HPDE6-E6E7 (cell line): Measurements from ENCODE around the gene LRRC10B.

ENCODE experiments used
- DNase-seq: peaks from one replicate; pipeline ENCODE4 v3.0.0; 2011; ENCODE audit warnings: missing footprints; ENCODE audit errors: extremely low spot score

Gene LRRC10B

DNA sequence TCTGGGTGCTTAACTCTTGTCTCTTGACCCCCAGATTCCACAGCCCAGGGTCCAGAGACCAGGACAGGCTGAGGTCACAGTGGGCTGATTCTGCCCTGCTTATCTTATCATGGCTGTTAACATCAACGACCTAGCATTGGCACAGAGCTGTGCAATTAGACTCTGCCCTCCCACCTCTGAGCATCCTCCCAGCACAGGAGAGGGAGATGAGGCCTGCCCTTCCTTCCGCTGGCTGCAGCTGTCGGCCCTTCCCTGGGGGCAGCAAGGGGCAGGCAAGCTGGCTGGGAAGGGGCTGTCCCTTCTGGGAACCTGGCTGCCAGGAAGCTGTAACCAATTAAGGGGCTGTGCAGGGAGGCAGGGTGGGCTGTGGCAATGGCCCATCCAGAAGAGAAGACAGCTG lies 22.5 kb downstream of the LRRC10B start:
- DNase-seq, result no peak

DNA sequence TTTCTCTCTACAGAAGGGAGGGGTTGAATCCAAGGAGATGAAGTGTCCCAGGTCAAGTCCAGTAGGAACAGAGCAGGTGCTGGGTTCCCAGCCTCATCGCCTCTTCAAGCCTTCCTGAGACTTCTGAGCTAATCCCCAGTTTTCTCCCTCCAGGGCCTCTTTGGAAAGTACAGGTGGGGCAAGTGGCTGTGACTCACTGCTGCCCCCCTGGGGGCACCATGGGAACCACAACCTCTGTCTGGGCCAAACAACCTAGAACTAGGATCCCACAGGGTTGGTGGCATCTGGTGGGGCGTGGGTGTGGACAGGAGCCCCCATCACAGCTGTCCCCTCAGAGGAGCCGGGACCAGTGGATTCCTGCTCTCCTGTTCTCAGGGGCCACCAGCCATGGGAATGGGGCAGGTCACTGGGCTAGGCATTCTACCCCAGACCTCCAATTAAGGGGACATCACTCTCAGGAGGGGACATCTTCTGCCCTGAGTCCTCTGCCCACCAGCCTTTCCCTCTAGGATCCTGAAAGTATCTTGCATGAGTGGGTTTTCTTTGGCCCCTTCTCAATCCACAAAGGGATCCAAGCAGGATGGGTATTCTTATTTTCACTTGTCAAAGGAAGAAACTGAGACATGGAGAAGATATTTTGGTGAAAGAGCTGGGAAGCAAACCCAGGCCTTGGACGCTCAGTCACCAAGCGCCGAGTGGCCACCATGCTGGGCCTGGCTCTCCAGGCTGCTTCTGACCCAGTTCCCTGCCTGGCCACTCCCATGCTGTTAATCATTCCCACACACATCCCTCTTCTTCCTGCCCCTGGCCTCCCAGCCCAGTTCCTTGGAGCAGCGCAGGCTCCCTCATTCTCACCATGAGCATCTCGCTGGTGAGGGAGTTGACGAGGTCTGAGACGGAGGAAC lies 23.8 kb downstream of the LRRC10B start:
- DNase-seq, result peak; percentile 65

DNA sequence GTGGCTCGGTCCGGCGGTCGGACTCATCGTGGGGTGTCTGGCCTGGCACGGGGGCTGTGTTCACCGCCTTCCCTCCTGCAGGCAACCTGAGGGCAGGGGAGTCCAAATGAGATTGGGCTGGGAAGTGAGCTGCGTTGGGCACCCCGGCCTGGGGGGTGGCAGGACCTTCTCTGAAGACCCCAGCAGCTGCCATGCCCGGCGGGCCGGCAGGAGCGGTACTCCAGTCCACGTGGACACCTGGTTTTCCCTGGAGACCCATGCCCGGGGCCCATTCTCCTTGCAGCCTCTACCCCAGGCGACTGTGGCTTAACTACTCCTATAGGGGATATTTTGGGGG lies 24.5 kb downstream of the LRRC10B start:
- no peak for DNase-seq

DNA sequence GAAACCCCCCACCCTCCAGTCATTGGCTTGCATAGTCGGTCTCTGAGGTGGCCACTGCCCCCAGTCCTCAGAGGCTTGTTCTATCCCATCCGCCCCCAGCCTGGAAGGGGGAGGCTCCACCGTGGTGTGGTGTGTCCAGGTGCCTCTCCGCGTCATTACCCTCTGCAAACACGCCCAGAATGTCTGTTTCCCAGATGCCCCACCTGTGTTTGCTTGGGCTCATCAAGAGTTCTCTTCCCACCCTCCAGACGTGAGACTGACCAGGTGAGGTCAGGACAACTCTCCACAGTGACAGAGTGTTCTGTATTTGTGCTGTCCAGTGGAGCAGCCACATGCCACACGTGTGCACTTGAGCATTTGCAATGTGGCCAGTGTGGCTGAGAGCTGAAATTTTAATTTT lies 24.9 kb downstream of the LRRC10B start:
- no peak for DNase-seq

DNA sequence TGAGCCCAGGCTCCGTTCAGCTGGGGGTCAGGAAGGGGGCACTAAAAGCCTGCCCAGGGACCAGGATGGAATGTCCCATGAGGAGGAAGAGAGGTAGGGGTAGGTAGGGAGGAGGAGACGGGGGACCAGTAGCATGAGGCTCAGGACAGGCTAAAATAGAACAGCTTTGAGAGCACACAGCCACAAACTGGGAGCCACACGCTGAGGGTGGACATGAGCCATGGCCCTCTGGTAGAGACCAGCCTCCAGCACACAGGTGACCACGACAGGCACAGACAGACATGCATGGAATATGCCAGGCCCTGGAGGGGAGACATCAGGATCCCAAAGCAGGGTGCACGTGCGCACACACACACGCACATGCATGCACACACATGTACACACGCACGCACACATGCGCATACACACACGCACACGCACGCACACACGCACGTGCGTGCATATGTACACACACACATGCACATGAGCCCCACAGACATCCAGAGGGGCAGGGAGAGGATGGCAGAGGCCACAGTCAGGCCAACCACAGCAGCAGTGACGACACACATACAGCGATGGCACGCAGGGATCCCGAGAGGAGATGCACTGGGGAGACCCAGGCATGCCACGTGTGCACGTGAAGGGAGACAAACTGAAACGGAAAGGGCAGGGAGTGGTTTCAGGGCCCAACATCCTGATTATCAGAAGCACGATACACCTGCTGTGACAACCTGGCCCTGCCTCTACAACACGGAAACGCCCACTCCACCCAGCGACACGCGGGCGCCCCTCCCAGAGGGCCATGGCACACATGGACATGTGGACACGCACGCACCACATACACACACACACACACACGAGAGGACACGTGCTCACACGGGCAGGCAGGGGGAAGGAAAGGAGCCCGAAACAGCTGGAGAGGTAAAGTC lies 25.7 kb downstream of the LRRC10B start:
- no peak for DNase-seq

DNA sequence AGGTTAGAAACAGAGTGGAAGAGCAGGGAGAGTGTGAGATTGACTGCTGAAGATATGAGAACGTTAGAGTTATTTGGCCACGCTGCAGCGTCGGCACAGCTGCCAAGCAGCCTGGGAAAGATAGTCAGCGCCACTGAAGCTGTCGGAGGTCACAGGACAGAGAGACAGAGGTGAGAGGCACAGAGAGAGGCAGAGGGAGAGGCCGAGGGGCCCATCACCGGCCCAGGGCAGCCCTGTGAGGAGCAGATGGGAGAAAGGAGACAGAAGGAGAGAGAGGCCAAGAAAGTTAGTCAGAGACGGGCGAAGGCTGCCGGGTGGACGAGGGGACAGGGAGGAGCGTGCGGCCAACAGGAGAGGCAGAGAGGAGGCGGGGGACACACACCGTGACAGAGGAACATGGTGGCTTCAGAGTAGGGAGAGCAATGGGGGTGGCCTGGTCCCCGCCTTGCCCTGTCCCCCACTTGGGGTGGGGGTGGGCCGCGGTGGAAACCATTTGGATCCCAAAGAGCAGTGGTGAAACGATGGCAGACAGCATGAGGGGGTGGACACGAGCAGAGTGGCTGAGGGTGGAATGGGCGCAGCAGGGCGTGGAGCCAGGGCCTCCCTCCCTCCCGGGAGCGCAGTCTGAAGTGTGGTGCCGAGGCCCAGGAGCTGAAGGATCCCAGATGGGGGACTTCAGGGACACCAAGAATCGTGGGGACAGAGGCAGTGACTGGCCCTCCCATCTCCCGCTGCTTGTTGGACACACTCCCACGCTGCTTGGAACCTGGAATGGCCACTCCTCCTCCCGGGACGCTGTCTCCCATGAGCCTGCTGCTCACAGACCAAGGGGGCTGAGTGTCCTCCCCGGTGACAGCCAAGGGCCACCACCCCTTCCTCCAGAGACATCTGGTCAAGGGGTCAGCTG lies 26.6 kb downstream of the LRRC10B start:
- DNase-seq, result no peak

DNA sequence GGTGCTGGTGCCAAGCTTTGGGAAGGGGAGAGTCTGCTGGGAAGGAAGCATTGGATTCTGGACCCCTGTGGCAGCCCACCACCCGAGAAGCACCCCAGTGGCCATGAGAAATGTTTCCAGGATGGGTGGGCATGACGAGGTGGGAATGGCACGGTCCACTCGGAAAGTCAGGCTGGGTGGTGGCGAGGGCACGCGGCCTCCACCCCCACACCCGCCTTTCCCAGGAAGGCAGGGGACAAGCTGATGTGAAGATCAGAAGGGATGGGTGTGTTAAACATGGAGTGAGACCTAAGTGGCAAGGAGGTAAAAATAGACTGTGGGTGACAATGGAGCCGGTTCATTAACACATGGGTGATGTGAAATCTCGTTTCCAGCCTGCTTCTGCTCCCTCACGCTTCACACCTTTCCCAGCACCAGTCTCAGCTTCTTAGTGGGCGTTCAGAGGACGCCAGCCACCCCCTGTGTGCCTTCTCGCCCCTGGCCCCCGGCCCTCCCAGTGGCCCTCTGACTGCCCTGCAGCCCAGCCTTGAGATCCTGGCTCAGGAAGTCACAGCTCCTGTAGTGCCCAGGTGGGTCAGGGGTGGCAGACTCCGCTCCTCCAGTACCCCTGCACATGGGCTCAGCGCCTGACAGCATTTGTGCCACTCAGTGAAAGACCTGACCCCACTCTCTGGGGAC lies 27.6 kb downstream of the LRRC10B start:
- DNase-seq, result no peak

DNA sequence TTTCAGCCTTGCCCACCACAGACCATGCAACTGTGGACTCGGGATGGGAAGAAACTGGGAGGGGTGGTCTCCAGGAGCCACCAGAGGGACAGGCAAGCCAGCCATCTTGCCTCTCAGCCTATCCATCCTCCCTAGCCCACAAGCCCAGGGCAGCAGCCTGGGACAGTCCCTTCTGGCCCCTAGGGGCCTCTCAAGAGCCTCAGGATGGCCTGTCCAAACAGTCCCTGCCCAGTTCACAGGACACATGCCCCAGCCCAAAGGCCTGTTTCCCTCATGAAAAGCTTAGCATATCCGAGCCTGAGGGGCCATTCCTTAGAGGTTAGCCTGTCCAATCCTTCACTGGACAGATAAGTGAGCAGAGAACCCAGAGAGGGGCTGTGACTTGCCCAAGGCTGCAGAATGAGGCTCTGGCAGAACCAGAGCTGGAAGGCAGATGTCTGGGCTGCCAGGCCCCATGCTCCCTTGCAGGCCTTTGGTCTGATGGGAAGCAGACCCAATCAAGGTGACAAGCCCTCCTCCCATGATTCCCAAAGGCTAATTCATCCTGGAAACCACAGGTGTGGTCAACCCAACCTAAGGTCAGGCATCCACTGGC lies 28.2 kb downstream of the LRRC10B start:
- no peak for DNase-seq

DNA sequence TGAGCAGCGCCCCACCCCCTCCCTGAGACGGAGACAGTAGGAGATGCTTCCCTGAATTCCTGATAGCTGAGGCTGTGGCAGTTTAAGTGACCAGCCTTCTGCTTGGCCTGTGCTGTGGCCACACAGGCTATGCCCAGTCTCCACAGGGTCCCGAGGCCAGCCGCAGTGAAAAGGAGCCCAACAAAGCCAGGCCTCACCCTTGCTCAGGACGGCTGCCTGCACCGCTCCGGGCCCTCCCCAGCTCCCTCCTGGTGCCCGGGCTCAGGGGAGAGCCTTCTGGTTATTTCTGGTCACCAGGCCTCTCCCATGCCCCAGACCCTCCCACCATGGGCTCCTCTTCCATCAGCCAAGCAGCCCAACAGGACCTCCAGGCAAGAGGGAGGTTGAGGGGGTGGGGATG lies 28.8 kb downstream of the LRRC10B start:
- DNase-seq, result no peak

DNA sequence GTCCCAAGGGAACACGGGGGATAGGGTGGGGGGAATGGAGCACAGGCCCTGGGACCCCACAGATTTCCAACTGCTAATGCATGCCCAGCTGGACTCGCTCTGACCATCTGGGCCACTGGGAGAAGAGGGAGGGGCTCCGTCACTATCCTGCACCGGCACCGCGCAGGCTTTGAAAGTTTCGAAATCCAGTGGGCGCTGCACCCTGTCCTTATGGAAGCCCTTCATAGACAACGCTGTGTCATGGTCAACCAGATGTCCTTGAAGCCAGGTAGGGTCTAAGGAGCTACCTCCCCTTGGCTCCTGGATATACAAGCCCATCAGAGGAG lies 30.1 kb downstream of the LRRC10B start:
- no peak for DNase-seq

DNA sequence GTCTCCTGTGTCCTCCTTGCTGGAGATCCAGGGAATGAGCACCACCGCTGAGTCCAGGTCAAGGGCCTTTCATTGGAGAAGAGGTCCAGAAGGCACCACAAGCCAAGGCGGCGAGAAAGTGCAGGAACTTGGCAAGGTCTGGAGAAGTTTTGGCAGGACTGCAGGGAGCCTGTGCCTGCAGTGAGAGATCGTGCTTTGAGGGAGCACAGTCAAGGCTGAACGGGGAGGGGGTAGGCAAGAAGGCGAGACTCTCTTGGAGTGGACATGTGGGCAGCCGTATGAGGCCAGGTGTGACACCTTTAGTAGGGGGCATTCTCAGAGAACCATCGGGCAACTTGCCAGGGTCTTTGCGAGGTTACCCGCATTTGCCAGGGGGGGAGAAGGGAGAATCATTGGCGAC lies 30.5 kb downstream of the LRRC10B start:
- DNase-seq, result no peak

DNA sequence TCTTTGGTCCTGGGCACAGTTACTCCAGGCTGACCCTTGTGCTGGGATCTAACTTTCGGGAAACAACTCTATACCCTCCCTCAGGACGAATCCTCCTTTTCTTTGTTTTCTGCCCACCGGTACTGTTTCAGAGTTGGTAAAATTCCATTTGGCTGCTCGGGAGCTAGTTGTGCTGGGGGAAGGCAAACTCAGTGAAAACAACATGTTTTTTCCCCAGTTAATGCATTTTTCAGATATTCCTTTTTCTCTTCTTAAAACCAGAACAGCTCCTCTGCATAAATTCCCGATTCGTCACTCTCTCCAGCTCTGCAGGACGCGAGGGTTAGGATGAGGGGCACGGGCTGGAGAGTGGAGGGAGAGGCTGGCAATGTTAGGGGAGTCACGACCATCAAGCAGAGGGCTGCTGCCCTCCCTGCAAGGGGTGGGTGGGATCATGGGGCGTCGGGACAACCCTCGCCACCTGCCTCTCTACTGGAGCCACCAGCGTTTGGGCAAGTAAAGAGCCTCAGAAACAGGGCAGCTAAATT lies 31.3 kb downstream of the LRRC10B start:
- no peak for DNase-seq

DNA sequence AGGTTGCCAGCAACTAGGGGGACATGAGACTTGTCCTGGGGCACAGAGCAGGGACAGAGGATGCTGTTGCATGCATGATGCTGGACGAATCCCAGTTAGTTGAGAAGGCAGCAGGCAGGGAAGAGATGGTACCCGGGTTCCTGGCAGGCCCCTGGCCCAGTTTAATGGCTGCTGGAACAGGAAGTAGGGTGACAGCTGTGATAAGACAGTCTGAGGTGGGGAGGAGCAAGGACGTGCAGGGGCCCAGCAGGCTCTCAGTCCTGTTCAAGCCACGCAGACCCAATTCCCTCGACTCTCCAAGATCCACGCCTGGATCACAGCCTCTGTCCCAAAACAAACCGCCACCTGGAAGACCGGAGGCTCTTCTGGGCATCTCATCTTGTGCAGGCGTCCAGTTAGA lies 32.0 kb downstream of the LRRC10B start:
- no peak for DNase-seq

DNA sequence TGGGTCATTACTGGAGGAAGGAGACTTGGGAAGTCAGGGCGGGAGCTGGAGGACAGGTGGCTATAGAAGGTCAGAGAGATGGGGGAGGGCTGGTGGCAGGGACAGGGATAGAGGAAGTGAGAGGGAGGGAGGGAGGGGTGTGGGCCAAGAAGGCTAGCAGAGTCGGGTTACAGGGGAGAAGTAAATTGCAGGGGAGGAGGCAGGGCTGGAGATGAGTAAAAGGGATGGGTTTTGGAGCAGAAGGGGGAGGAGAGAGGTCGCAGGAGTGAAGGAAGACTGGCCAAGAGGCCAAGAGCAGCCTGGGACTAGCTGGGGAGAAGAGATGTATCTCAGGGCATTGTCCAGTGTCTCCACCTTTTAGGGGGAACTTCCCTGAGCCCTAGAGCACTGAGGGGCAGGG lies 33.0 kb downstream of the LRRC10B start:
- DNase-seq, result no peak

DNA sequence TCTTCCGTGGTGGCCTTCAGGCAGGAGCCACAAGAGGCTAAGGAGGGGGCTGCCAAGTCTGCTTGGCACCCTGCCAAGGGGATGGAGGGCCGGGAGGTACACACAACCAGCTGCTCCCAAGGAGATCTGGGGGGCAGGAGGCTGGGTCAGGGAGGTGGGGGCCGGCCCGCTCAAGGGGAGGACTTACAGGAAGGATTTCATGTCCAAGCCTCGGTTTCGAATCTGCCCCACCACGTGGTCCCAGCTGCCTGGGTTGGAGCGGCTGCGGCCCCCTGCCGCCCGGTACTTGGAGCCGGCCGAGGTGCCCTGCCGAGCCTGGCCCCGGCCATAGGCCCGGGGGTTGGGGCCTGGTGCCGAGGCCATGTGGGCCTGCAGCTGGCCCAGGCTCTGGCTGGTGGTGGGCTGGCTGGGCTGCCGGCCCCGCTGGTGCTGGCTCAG lies 33.5 kb downstream of the LRRC10B start:
- no peak for DNase-seq

DNA sequence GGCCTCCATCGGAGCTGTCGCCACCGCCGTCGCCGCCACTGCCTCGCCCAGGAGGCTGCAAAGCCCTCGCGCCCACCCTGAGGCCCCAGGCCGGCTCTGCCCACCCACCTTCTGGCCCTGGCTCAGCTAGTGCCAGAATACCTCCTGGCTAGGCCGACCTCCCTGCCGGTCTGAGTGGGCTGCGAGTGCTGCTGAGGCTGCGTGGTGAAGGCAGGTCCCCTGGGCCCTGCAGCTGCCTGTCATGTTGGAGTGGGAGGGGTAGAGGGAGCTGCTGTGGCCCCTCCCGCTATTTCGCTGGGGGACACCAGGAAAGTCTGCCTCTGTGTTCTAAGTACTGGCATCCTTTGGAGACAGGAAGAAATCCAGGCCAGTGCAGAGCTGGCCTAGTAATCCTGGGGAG lies 34.2 kb downstream of the LRRC10B start:
- no peak for DNase-seq

DNA sequence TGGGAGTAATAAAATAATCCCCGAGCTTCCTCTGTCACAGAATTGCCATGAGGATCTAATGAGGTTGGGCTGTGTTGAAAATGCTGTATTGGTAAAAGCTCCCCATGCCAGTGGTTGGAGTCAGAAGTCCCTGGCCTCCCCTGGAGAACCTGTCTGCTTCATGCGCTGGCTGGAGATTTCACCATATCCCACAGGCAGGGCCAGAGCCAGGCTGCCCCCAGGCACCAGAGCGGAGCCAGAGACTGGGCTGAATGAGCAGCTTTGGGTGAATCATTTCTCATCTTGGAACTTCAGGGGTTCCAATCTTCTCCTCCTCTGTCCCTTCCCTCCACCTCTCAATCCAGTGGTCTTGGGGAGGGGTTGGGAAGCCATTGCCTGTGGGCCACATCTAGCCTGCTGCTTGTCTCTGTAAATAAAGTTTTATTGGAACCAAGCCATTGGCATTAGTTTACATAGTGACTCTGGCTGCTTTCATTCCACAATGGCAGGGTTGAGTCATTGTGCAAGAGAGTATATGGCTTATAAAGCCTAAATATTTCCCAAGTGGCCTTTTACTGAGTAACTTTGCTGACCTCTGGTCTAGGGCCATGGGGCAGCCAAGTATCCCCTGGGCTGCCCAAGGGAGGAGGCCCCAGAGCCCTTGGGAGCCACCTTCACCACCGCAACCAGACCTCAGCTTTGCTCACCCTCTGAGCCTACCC lies 35.2 kb downstream of the LRRC10B start:
- no peak for DNase-seq

DNA sequence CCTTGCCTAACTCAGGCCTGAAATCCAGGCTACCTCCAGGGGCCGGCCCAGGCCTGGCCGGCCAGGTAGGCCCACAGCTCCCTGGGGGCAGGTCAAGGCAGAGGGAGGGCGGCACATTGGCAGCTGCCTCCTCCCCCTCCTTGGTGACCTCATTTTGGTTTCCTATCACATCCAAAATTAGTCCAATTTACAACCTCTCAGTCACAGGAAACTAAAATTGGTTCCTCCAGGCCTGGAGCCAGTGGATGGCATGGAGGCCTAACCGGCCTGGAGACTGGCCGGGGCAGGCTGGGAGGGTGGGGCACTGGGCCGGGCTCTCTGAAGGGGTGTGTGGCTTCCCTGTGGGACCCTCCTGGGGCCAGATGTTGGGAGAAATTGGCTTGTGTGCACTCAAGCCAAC lies 35.9 kb downstream of the LRRC10B start:
- DNase-seq, result no peak

DNA sequence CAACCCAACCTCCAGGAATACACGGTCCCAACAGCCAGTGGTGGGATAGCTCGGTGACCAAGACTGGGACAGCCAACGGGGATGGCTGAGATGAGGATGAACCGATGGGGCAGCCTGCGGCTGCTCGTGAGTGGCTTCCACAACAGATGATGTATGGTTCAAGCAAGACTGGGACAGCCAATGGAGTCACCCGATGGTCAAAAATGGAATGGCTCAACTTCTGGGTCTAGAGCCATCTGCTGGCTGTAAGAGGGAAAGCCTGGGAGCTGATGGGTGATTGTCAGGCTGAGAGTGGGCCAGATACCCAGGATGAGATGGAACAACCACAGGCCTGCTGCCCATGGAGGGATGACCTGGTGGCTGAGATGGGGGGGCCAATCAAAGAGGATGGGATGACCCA lies 36.8 kb downstream of the LRRC10B start:
- no peak for DNase-seq

DNA sequence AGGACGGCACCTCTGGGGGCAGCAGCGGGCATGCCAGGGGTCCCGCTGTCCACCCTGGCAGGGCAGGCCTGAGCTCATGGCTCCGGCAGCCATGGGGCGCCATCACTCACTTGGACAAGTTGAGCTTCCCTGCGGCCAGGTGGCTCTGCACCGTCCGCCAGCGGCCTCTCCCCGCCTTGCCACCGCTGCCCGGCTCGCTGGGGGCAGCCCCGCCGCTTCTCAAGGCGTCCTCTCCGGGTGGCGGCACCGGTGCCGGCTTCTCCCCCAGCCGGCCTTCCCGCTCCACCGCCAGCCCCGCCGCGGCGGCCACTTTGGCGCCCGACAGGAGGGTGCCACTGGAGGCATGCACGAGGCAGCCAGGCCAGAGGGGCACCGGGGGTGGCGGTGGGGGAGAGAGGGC lies 37.4 kb downstream of the LRRC10B start:
- DNase-seq, result no peak
